Anterior cingulate cortex (tissue), 58 donors: ENCODE results near the gene HRC.

Source experiments
- DNase-seq, 58 donors: peaks; one replicate each; lab custom pipeline; 2025; lab: John Stamatoyannopoulos, UW

The HRC gene

GRCh38 chr19:49118565-49119410 lies 36.4 kb downstream of the HRC start, which contains the start of gene C19orf73:
C19orf73 (minus strand) TSS chr19:49119143; CDS start chr19:49119022, 121 bp downstream.
- DNase-seq: peak; percentile 69 to 97 (median 94)

- DNase-seq: peak in 3 of 58 donors; percentile 6 to 24 (median 7)
Measured at GRCh38 chr19:49117677-49118564, 37.3 kb downstream of the HRC start.

GRCh38 chr19:49116544-49116943 lies 38.7 kb downstream of the HRC start:
- DNase-seq: no peak

GRCh38 chr19:49114630-49115363 lies 40.4 kb downstream of the HRC start:
- peak; percentile 19 to 88 (median 68) for DNase-seq

GRCh38 chr19:49113762-49114629 lies 41.2 kb downstream of the HRC start, which contains the start of gene LIN7B:
LIN7B (plus strand) TSS chr19:49114370; CDS start chr19:49114405, 35 bp downstream.
- peak in 48 of 58 donors; percentile 26 to 73 (median 51) for DNase-seq

GRCh38 chr19:49111218-49111998 lies 43.8 kb downstream of the HRC start:
- no peak for DNase-seq

GRCh38 chr19:49110567-49110966 lies 44.6 kb downstream of the HRC start:
- DNase-seq: no peak

GRCh38 chr19:49109569-49110233 lies 45.5 kb downstream of the HRC start:
- no peak for DNase-seq

- no peak for DNase-seq
Measured at GRCh38 chr19:49109051-49109450, 46.1 kb downstream of the HRC start.

- no peak for DNase-seq
Measured at GRCh38 chr19:49107625-49108459, 47.4 kb downstream of the HRC start.

- DNase-seq: peak in 31 of 58 donors; percentile 5 to 67 (median 24)
Measured at GRCh38 chr19:49106648-49107135, 48.5 kb downstream of the HRC start.

- no peak for DNase-seq
Measured at GRCh38 chr19:49104229-49104864, 50.8 kb downstream of the HRC start.

GRCh38 chr19:49103331-49104085 lies 51.7 kb downstream of the HRC start:
- no peak for DNase-seq

GRCh38 chr19:49102303-49102702 lies 52.9 kb downstream of the HRC start:
- no peak for DNase-seq
